Left renal pelvis (tissue), 4 donors: ENCODE data around the gene DNAH11. TPM values are rescaled to one million over a fixed set of nuclear protein-coding genes. Genes with fewer than 3 reads are reported as not detected.
"Not testable (repeated sequence)": the region's sequence is repeated elsewhere in the genome, so short reads cannot be mapped to it uniquely, and the experiment has no call there.

ENCODE experiments used
- DNase-seq, 4 donors: peaks; one replicate each; pipeline ENCODE4 v3.0.0-alpha.2; 2013; ENCODE audit warnings: low read depth in 4 of 4, low spot score in 3 of 4
- polyA plus RNA-seq, 4 donors: library from polyadenylated mRNA; unstranded; fragments of 120-200 nt; gene quantifications; one replicate each; pipeline ENCODE4 v1.2.1, GENCODE V29; 2013; ENCODE audit not compliant: insufficient read length in 4 of 4

Gene DNAH11
- polyA plus RNA-seq, 4 donors: 2.3 to 23.3 (median 3.2) TPM

DNA sequence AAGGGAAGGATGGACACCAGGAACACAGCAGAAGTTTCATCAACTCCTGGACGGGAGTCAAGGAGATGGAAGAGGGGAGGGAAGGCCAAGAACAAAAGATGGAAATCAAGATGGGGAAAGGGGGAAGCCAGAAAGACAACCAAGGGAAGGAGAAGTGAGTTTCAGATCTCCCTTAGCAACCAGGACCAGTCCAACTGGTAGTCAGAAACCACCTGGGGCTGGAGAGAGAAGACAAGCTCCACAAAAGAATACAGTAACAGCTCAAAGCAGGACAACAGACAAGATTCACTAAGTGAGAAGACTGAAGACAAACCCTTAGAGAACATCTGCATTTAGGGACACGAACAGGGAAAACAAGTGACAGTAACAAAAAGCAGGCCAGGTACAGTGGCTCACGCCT lies 372.3 kb downstream of the DNAH11 start:
- DNase-seq: no peak

DNA sequence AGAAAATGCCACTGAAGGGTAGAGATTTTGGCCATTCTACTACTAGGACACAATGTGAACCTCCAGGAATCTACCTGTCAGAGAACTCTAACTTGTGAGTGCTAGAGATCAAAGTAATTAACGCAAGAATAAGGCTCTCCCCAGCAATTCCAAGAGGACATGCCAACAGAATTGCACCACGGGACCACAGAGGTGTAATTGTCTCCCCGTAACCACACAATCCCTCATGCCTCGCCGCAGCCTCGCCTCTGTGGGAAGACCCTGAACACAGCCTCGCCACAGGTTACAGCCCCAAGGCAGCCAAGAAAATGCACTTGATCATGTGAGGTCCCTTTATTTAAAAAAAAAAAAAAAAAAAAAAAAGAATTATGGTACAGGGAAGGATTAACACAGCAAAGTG lies 373.3 kb downstream of the DNAH11 start:
- no peak for DNase-seq

DNA sequence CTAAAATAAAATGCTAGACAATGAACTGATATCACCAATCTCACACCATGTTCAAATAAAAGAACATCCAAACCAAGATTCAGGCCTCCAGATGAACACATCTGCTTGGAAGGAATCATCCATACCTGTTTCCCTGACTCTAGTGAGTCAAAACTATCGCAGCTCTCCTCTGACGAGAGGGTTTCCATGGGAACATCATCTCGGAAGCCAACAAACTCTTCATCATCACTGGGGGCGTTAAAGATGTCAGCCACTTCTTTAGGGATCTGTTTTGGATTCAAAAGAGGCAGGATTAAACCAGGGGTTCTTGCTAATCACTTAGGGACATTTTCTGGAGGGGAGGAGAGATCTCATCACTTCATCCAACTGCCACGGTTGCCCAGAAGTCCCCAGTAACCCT lies 373.8 kb downstream of the DNAH11 start:
- DNase-seq: no peak

DNA sequence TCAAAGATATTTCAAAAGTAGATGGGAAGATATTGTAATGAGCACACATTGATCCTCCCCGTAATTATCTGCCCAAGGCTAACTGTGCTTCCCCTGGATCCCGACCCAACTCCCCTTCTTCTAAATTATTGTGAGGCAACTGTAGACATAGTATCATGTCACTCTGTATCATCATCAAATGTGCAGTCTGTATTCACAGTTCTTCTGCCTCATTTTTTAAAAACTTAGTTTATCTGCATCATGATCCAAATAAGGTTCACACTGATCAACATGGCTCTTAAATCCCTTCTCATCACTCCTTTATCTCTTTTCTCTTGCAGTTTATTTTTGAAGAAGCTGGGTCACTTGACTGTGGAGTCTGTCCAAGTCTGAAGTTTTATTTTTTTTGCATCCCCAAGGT lies 375.4 kb downstream of the DNAH11 start:
- no peak for DNase-seq

DNA sequence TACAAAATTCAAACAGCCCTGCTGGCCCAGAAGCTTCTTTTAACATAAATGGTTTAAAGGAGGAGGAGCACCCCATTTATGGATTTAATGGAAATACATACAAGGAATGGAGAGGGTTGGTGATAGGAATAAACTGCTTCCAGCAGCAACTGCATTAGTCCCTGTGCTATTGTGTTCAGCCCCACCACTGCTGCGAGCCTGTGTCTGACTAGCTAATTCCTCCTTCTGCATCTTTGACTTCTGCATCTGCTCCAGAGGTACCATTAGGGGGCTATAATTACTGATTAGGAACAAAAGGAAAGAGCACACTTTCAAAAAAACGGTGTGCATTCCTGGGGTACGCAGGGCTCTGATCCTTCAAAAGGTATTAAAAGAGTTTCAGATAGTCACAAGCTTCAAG lies 378.1 kb downstream of the DNAH11 start:
- DNase-seq: no peak

DNA sequence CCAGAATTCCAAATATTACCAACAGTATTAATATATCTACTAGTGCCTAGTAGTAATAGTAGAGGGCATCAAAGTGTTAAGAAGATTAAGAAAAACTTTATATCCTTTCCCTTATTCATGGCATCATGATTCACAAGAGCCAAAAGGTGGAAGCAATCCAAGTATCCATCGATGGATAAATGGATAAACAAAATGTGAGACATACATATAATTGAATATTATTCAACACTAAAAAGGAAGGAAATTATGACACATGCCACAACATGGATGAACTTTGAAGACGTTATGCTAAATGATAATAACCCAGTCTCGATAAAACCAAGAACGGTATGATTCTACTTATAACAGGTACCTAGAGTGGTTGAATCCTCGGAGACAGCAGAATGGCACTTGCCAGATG lies 379.8 kb downstream of the DNAH11 start:
- DNase-seq: no peak

DNA sequence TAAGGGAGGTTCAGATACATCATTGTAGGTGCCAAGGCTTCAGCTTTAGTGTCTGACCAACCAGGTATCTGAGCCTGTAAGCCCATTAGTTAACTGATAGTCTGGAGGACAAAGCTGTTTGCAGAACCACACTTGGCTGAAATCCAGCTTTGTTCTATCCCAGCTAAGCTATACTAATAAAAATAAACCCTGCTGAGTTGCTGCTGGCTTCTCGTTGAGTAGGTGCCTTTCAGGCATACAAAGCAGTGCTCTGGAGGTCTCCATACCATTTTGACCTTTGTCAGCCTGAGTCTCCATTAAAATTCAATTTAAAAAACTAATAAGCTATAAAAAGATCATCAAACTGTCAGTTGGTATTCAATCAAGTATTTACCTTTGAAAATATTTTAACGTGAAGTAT lies 380.8 kb downstream of the DNAH11 start:
- no peak for DNase-seq

DNA sequence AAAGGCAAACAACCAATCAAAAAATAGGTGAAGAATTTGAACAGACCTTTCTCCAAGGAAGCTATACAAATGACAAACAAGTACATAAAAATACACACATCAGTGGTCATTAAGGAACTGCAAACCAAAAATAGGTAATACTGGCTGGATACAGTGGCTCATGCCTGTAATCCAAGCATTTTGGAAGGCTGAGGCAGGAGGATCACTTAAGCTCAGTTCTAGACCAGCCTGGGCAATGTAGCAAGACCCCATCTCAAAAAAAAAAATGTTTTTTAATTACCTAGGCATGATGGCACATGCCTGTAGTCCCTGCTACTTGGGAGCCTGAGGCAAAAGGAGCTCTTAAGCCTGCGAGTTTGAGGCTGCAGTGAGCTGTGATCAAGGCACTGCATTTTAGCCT lies 383.6 kb downstream of the DNAH11 start:
- DNase-seq: no peak

DNA sequence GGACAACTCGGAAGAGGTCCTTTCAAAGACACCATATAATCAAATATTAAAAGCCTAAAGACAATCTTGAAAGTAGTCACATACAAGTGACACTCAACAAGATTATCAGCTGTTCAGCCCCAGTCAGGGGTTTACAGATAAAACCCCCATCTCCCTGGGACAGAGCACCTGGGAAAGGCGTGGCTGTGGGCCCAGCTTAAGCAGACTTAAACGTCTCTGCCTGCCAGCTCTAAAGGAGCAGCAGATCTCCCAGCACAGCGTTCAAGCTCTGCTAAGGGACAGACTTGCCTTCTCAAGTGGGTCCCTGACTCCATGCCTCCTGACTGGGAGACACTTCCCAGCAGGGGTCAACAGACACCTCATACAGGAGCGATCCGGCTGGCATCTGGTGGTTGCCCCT lies 384.9 kb downstream of the DNAH11 start:
- no peak for DNase-seq

DNA sequence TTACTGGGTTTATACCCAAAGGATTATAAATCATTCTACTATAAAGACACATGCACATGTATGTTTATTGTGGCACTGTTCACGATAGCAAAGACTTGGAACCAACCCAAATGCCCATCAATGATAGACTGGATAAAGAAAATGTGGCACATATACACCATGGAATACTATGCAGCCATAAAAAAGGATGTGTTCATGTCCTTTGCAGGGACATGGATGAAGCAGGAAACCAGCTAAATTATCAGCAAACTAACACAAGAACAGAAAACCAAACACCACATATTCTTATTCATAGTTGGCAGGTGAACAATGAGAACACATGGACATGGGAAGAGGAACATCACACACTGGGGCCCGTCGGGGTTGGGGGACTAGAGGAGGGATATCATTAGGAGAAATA lies 390.5 kb downstream of the DNAH11 start:
- DNase-seq: not testable (repeated sequence)

DNA sequence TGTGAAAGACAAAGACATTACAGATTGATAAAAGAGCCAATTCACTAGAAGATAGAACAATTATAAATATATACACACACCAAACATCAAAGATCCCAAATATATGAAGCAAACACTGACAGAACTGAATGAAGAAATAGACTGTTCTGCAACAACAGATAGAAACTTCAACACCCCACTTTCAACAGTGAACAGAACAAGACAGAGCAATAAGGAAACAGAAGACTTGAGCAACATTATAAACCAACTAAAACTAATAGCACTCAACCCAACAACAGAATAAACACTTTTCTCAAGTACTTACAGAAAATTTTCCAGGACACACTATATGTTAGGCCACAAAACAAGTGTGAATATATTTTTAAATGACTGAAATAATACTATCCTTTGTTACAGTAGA lies 392.0 kb downstream of the DNAH11 start:
- no peak for DNase-seq

DNA sequence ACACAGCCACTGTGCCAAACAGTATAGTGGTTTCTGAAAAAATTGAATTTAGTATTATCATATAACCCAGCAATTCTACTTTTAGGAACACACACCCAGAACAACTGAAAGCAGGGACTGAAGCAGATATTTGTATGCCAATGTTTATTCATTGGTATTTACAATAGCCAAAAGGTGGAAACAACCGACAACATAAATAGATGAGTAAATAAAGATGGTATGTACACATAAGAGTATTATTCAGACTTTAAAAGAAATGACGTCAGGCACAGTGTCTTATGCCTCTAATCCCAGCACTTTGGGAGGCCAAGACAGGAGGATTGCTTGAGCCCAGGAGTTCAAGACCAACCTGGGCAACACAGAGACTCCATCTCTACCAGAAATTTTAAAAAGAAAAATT lies 395.6 kb downstream of the DNAH11 start:
- DNase-seq: no peak

DNA sequence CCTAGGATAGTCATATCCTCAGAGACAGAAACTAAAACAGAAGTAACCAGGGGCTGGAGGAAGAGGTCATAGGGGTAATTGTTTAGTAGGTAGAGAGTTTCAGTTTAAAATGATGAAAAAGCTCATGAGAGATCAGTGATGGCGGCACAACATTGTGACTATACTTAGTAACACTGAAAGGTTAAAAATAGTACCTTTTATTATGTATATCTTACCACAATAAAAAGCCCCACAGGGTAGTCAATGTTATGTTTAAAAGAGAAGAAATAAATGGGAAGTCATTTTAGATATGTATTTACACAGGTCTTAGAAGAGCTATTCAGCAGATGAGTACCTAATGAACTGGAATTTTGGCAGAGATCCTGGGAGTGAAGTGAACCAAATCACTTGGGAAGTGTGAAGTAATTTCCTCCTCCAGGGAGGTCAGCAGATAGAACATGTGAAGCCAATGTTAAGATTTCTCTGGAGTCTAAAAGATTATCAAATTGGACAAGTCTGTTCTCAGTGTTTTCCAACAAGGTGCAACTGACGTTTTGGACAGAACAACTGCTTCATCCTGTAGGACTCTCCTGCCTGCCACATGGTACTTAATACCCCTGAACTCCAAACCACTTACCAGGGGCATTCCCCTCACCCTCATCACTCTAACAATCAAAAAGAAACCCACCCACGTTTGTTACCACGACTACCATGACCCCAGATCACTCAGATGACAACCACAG lies 396.5 kb downstream of the DNAH11 start:
- DNase-seq: no peak

DNA sequence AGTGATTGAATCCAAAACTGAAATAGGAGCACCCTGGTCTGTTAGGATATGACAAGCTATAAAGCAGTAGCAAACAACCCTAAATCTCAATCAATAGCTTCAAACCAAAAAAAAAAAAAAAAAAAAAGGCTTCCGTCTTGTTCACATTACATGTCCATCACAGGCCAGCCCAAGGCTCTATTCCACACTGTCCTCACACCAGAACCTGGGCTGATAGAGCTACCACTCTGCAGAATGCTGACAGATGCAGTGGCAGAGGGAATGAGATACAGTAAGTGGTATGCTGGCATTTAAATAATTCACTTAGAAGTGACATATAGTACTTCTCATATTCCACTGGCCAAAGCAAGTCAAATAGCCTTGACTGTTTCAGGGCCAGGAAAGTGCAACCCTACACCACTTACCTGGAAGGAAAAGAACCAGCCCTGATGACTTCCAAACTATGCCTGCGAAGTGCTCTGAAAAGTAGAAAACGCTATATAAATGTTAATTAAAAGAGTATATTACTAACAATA lies 397.1 kb downstream of the DNAH11 start:
- no peak for DNase-seq

DNA sequence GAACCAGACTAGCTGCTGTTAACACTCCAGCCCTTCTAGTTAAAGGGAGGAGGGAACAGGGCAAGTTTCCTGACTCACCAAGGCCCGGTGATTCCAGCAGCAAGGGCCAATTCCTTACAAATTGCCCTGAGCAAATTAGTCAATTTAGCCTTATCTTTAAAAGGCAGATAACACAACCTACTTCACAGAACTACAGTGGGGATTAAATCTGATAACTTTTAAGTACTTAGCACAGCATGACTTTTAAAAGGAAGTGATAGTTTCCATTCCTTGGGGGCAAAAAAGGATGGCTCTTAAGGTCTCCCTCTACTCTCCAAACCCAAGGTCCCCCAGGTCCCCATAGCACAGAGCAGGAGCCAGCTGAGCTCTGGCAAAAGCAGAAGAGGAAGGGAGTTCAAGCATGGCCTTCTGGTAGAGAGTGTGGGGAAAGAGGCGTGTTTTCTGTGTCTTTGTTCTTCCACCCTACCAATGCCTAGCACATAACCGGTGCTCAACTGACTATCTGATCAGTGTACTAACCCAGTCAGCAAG lies 398.8 kb downstream of the DNAH11 start:
- DNase-seq: no peak

DNA sequence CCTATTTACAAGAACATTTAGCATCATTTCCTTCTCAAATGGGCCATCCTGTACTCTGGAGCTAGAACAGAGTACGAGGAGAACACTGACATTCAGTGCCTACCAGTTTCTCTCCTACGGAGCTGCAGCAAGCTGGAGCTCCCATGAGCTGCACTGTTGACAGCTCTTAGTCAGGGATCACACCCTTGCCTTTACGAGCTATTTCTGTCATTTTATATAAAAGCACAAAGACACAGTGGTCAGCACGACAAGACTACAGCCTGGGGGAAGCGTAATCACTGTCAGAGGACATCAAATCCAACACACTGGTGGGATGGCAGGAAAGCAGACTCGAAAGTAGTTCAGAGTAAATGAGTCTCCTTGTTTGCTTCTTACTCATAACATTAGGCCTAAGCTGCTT lies 400.1 kb downstream of the DNAH11 start:
- DNase-seq: no peak

DNA sequence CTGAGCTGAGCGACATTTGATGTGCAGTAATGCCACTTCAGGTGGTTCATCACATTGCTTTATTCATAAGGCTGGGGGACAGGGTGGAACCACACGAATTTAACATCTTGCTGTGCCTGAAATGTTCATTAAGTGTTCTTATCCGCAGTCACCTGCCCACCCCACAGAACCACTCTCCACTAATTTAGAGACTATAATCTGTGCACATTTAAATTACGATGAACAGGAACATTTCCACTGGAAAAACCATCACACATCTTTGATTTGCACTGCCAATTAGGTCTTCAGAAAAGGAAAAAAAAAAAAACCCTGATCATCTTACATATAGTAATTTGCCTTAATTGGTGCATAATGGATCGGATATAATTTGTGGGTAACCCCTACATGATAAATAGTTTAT lies 400.6 kb downstream of the DNAH11 start:
- DNase-seq: no peak

DNA sequence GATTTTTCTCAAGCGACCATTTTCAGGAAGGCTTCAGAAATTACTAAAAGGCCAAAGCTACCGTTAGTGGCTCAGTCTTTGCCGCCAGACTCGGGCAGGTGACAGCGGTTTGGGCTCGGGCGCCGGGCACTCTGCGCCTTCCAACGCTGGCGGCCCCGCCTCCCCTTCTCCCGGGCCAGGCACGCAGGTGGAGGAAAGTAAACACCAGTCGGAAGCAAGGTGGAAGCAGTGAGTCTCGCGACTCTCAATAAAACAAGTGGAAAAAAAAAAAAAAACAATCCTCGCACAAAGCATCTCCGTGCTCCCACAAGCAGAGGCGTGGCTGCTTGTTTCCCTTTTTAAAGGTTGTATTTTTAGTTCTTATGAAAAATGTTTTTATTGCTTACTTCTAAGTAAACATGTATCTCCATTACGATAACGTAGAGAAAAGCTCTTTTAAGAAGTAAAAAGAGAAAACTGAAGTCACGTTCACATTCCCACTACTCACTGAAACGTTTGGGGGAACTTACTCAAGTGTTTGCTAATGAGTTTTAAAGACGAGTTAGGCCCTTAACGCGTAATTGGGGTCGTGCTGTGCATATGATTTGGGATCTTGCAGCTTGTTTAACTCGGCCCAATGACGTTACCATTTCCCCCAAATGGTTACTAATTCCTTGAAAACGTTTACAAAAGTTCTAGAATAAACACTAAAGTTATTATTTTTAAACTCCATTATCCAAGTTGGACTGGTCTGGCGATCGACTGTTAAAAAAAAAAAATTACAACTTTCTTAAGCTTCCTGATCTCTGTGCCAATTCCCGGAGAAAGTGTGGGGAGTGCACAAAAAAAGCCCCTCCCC lies 402.0 kb downstream of the DNAH11 start:
- peak in 3 of 4 donors; percentile 32 to 47 (median 42) for DNase-seq

DNA sequence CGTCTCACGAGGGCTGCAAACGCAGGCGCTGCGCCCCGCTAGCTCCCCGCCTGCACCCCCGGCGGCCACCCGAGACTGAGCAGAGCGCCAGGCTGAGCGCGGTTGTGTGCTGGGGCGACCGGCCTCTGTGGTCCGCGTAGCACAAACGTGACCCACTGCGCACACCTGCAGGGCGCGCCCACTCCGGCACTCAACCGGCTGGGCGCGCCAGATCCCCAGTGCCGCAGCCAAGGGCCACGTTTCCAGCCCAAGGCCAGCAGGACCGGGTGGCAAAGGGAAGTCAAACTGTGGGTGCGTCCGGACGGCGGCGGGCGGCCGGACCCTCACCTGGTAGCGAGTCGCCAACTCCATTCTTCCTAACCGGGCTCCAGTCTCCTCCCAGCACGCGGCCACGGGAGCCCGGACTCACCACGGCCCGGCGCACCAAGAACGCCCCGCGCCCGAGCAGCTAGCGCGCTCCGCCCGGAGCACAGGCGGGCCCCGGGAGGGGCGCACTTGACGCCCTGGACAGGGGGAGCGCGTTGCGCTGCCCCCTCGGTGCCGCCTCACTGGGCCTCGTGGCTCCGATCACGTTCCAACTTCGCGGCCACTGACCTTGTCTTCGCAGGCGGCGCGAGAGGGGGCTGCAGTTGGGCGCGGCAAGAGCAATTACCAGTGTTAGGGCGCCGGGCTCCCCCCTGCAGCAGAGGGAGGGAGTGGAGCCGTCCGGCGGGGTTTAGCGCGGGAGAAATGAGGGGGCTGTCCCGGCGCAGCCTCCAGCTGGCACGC lies 402.8 kb downstream of the DNAH11 start, which contains the start of gene CDCA7L:
CDCA7L (minus strand) TSS at position 446 of the 768 bp plus-strand sequence; CDS start at position 351, 95 bp downstream.
- peak; percentile 59 to 66 (median 60) for DNase-seq

DNA sequence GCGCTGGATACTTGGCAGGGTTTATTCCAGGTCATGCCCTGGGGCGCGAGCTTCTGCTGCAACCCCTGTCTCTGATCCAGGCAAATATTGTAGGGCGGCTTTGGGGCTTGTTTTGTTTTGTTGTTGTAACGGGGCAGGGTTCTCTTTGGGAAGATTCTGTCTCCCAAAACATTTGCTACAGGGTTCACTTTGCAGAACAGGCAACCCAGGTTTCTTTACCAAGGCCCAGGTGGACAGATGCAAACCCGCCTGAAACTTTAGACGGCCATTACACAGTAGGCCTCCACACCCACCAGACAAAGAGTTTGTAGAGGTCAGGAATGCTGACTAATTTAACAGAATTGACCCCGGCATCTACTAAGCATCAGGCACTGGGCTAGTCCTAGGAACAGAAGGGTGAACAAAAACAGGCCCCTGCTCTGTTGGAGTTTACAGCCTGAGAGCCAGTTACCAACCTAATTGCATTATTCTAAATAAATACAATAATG lies 403.4 kb downstream of the DNAH11 start:
- no peak for DNase-seq

DNA sequence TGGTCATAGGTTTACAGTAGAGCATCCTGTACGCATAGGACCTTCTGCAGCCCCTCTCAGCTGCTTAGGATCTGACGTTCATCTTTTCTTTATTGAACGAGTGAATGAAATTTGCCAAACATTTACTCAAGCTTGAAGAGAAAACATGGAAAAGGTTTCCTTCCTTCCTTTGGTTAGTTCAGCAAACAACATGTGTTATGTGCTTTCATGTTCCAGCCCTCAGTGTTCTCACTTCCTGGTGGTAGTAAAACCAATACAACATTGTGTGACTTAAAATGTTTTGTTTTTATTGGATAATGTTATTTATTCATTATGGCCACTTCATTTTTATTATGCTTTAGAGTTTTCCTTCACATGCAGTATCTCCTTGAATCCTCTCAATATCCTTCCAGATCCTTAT lies 404.2 kb downstream of the DNAH11 start:
- DNase-seq: no peak
